Thoracic aorta (tissue), 2 donors: Measurements from ENCODE around the gene FIBP. TPM values are rescaled to one million over a fixed set of nuclear protein-coding genes. Genes with fewer than 3 reads are reported as not detected.

Source experiments
- ATAC-seq: fragments of 150-250 bp; one replicate; pipeline ENCODE4 v1.8.0; 2017; ENCODE audit warnings: low read depth; ENCODE audit not compliant: insufficient number of reproducible peaks, low FRiP score
- DNase-seq: peaks from one replicate; pipeline ENCODE4 v3.0.0-alpha.2; 2020; ENCODE audit warnings: low spot score
- H3K27ac ChIP-seq, 2 donors: fragments of 200-600 bp; sonication (generic); 1 replicate in 1 of 2; 2 replicates in 1 of 2; pipeline ENCODE4 v1.5.1; 2016; ENCODE audit warnings: mild to moderate bottlenecking in 2 of 2, moderate library complexity in 2 of 2
- H3K27me3 ChIP-seq: fragments of 200-600 bp; sonication (generic); replicated peaks from 2 replicates; pipeline ENCODE4 v1.6.0; 2016; ENCODE audit warnings: mild to moderate bottlenecking; ENCODE audit not compliant: insufficient read depth
- H3K36me3 ChIP-seq: fragments of 200-600 bp; sonication (generic); one replicate; pipeline ENCODE4 v1.5.1; 2016
- H3K4me1 ChIP-seq, 2 donors: fragments of 200-600 bp; sonication (generic); 1 replicate in 1 of 2; 2 replicates in 1 of 2; pipeline versions ENCODE4 v1.5.1 to v1.6.0; 2016; ENCODE audit warnings: low read depth in 2 of 2, mild to moderate bottlenecking in 1 of 2; ENCODE audit not compliant: control insufficient read depth in 1 of 2
- H3K4me3 ChIP-seq: fragments of 200-600 bp; sonication (generic); 2 replicates; pipeline ENCODE4 v1.5.1; 2016; ENCODE audit warnings: mild to moderate bottlenecking
- H3K9me3 ChIP-seq: fragments of 200-600 bp; sonication (generic); 2 replicates; pipeline ENCODE4 v1.5.1; 2016
- total RNA-seq, 2 donors: library from RNA; depleted of rRNA; stranded (reverse); fragments of >200 nt; gene quantifications; one replicate each; pipeline versions ENCODE4 v1.1.0 to v1.2.3, GENCODE V29; 2016
- TF ChIP-seq, protein P1 (sequence below): fragments of 200-600 bp; sonication (generic); IDR thresholded peaks from one replicate; pipeline ENCODE4 v1.5.1; 2019; ENCODE audit warnings: antibody characterized with exemption

Gene FIBP
- 100 to 1,000 TPM in 1 of 2 donors, 10 to 100 TPM in 1; 50.4 to 111 TPM for total RNA-seq

DNA sequence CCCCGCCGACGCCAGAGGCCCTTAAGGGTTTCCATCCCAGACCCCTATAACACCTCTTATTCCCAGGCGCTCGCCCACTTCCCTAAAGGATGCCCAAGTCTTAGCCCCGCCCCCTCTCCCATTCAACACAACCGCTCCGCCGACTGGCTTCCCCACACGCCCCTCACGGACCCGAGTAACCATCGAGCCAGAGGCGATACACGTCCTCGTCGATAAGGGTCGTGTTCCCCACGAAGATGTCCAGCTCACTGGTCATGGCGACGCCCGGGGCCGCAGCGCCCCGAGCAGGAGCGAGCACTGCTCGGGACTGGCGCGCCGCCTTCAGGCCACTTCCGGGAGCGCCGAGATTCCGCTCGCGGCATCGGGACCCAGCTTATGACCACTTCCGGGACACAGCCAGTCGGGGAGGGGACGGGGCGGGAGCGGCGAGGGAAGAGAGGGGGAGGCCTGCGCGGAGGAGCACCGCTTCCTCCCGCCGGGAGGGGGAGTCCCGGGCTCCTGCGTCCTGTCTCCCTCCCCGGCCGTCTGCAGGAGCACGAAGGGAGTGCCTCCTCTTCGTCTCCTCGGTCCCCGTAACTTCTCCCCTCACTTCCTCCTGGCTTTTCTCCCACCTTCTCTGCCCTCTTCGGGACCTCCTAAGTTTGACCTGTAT, at the start of gene FIBP:
FIBP (minus strand) TSS at position 309 of the 652 bp plus-strand sequence; CDS start at position 256, 53 bp downstream.
- Histone ChIP-seq H3K36me3 (peaks cover 10% of the 10 kb centered on the region), H3K9me3 (no peaks in the 10 kb centered on the region), H3K4me1 (peaks cover 25 to 57% of the 10 kb centered on the region in 2 donors), H3K27me3 (no peaks in the 10 kb centered on the region), H3K27ac (peak within 1 kb of the TSS; percentile 93 to 100), H3K4me3 (peak within 1 kb of the TSS; percentile 76)
- TF ChIP-seq, protein P1, sequence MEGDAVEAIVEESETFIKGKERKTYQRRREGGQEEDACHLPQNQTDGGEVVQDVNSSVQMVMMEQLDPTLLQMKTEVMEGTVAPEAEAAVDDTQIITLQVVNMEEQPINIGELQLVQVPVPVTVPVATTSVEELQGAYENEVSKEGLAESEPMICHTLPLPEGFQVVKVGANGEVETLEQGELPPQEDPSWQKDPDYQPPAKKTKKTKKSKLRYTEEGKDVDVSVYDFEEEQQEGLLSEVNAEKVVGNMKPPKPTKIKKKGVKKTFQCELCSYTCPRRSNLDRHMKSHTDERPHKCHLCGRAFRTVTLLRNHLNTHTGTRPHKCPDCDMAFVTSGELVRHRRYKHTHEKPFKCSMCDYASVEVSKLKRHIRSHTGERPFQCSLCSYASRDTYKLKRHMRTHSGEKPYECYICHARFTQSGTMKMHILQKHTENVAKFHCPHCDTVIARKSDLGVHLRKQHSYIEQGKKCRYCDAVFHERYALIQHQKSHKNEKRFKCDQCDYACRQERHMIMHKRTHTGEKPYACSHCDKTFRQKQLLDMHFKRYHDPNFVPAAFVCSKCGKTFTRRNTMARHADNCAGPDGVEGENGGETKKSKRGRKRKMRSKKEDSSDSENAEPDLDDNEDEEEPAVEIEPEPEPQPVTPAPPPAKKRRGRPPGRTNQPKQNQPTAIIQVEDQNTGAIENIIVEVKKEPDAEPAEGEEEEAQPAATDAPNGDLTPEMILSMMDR: peak; percentile 87
- ATAC-seq (peak; percentile 55), DNase-seq (peak; percentile 91)

DNA sequence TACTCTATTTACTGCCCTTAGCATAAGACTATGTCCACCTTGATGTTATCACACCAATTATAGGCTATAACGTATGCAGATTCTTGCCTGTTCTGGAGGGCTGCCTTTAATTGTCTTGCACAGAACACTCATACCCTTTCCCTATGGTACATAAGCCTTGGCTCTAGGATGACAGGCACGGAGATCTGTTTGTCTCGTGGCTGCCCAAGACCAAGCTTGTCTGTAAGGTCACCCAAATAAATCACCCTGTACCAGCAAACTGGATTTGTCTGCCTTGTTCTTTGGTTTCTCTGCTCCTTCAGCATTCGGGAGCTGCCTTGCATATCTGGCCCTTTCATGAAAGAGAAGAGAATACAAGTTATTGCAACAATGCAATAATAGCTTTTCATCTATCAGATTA, 49.5 kb upstream of the FIBP start:
- TF ChIP-seq, protein P1: no peak
- Histone ChIP-seq H3K9me3 (no peaks in the 10 kb centered on the region), H3K4me1 (no peaks in the 10 kb centered on the region), H3K27me3 (no peaks in the 10 kb centered on the region), H3K36me3 (no peaks in the 10 kb centered on the region), H3K27ac (no peak overlapping the region), H3K4me3 (no peak overlapping the region)
- DNase-seq (no peak), ATAC-seq (no peak)

DNA sequence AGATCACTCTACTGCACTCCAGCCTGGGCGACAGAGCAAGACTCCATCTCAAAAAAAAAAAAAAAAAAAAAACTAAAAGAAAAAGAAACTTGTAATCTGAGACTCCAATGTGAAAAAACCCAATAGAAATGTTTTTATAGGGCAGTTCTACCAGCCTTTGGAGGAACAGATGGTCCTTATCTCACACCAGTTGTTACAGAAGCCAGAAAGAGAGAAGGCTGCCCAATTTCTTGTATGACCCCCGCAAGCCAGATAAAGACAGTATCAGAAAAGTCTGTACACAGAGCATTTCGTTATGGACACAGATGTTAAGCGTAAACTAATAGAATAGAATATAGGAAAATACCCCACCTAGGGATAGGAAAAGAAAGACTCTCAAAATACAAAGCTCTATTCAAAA, 45.7 kb upstream of the FIBP start:
- no peaks in the 10 kb centered on the region for H3K36me3 ChIP-seq
- H3K4me3 ChIP-seq: no peak overlapping the region
- no peak for DNase-seq
- TF ChIP-seq, protein P1: no peak
- no peaks in the 10 kb centered on the region for H3K4me1 ChIP-seq
- H3K27me3 ChIP-seq: no peaks in the 10 kb centered on the region
- H3K9me3 ChIP-seq: no peaks in the 10 kb centered on the region
- ATAC-seq: no peak
- no peak overlapping the region for H3K27ac ChIP-seq

DNA sequence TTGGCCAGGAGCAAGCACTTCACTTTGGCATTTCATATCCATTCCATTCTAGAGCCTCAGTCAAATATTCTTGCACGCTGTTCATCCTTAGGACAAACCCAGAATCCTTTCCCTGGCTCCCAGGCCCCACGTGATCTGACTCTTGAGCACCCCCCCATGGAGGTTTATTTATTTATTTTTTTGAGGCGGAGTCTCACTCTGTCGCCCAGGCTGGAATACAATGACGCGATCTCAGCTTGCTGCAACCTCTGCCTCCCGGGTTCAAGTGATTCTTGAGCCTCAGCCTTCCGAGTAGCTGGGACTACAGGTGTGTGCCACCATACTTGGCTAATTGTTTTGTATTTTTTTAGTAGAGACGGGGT, 44.3 kb upstream of the FIBP start:
- no peak for DNase-seq
- ATAC-seq: no peak

DNA sequence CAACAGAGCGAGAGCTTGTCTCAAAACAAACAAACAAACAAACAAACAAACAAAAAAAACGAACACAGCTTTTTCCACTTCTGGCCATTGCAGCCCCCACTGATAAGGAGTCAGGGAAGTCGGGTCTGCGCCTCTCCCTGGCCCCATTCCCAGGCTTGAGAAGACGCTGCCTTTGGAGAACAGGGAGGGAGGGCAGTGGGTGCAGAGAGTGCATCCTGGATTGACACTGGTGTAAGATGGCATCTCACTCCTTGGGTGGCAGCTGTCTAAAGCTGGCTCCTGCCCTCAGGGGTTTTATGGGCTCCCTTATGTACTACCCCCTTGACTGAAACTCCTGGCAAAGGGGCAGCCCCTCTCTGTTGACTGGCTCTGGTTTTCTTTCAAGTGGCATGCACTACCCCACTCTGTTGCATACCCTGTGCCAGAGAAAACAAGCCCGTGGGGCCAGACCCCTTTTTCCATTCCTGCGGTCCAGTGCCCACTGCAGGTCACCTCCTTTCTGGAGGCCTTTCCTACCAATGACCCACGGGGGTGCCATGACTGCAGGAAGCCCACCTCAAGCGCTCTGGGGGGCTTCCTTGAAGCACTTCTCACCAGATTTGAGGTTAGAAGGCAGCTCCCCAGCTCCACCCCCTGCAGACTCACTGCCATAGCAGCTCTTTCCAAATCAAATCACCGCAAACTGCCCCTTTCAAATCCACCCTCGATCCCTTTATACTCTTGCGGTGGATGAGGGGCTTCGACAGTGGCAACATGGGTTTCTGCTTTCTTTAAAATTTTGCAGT, 43.7 kb upstream of the FIBP start:
- no peak for DNase-seq
- H3K4me3 ChIP-seq: no peak overlapping the region
- TF ChIP-seq, protein P1: no peak
- H3K27me3 ChIP-seq: no peaks in the 10 kb centered on the region
- no peak for ATAC-seq
- H3K4me1 ChIP-seq: no peaks in the 10 kb centered on the region
- no peak overlapping the region for H3K27ac ChIP-seq
- no peaks in the 10 kb centered on the region for H3K9me3 ChIP-seq
- no peaks in the 10 kb centered on the region for H3K36me3 ChIP-seq

More for the DNA sequence above, 44.3 kb upstream of the FIBP start:
- Histone ChIP-seq H3K4me3 (no peak overlapping the region), H3K9me3 (no peaks in the 10 kb centered on the region), H3K27me3 (no peaks in the 10 kb centered on the region), H3K4me1 (no peaks in the 10 kb centered on the region), H3K36me3 (no peaks in the 10 kb centered on the region), H3K27ac (no peak overlapping the region)
- TF ChIP-seq, protein P1: no peak
